HT1080 (cell line): ENCODE data around the gene ALDH4A1. TPM values are rescaled to one million over a fixed set of nuclear protein-coding genes. Genes with fewer than 3 reads are reported as not detected.
A peak's percentile ranks its signal among the peaks of the same experiment; 100 is the strongest.

Experiments used
- DNase-seq: peaks from one replicate; pipeline ENCODE4 v3.0.0-alpha.2; 2015; ENCODE audit warnings: low read depth
- total RNA-seq: library from RNA; depleted of rRNA; stranded (reverse); fragments of >200 nt; shearing (Covaris generic); gene quantifications from 2 replicates; pipeline ENCODE4 v1.2.3, GENCODE V29; 2014

Gene ALDH4A1
- total RNA-seq, 1 experiment from 2014 or later, result 2.5 TPM

DNA sequence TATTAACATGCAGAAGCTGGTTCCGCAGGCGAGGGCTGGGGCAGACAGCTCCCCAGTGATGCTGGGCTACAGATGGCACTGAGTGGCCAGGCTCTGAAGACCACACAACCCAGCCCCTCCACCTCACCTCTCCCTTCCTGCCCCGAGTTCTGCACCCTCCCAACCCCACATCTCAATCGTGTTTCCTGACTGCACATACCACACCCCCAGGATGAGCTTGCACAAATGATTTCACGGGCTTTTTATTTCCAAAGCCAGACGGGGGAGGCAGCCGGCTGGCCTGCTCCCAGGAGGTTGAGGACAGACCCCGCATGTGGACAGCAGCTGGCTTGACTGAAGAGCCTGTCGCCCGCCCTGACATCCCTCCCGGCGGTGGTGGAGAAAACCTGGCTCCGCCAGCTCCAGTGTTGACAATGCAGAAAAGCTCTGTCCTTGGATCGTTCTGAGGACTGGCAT, 21.4 kb upstream of the ALDH4A1 start:
- no peak for DNase-seq

DNA sequence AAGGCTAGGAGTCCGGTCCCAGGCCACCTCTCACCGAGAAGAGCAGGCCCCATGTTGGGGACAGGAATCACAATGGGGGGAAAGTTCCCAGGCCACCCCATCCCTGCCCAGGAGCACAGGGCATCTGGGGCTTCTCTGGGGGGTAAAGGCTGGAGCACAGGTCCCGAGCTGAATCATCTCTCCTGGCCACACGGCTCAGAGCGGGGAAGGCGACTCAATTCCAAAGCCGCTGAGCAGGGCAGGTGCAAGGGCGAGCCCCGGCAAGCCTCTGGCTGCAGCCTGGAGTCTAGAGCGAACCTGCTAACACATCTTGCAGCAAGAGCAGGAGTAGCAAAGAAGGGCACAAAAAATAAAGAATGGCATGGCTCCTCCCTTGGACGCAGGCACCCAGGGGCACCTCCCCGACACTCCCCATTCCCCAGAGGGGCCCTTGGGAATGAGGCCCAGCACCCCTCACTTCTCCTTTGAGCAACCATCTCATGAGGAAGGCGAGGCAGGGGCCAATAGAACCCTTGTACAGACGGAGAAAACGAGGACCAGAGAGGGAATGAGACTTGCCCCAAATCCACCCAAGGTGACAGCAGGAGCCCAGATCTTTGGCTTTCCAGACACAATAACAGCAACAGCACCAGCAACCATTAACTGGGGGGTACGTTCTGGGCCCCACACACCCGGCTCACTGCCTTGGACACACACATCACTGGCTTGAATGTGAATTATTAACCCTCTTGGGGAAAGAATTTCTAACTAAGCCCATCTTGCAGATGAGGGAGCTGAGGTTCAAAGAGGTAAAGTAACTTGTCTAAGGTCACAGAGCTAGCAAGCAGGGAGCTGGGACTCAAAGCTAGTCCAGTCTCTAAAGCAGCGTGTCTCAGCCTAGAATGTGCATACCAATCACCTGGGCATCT, 20.7 kb upstream of the ALDH4A1 start:
- DNase-seq, result no peak

DNA sequence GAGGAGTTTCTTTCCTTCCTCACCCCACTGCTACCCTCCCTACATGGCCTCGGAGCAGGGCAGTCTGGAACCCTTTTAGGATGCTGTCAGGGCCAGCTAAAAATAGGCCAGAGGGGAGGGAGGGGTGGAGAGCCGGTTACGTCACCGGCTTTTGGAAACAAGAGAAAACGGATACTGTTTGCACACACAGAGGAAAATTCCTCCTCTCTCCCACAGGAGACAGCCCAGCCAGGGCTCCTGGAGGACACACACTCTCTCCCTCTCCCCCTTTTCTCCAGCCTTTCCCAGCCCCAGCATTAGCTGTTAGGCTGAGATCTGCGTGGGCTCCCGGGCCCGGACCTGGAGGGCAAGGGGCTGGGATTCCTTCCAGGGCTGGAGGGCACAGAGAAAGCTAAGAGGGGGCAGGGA, 20.0 kb upstream of the ALDH4A1 start:
- peak; percentile 75 for DNase-seq

- no peak for DNase-seq
Measured at GRCh38 chr1:18921516-18922251, 19.3 kb upstream of the ALDH4A1 start.

DNA sequence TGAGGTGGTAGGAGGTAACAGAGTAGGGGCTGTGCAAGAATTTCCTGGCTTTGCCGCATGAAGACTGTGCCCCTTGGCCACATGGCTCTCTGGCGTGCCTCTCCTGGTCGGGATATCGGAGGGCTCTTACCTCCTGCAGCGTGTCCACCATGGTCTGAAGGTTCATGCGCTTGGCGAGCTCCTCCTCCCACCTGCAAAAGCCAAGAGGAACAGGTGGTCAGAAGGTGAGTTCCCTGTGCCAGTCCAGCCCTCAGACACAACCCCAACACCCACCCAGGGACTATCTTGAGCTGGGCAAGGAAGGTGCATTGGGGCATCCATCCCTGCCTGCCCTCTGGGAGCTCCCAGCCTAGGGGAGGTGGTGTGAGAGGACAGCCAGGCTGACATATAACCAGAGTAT, 18.6 kb upstream of the ALDH4A1 start:
- DNase-seq, result no peak

DNA sequence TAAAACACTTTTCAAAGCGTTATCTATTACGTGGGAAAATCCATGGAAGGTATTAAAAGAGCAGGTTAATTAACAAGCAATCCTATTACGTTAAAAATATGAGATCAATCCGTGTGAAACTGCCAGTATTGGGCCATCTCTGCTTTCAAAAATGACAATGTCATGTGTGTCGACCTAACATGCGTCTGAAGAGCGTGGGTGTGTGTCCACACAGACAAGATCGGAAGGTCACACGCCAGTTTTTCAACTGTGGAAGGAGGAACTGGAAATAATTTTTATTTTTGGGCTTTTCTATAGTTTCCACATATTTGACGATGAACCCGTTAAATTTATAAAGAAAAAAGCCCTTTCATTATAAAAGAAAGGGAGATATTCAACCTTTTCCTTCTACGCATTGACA, 17.6 kb upstream of the ALDH4A1 start:
- DNase-seq, result no peak

- no peak for DNase-seq
Measured at GRCh38 chr1:18919197-18919905, 17.0 kb upstream of the ALDH4A1 start.

GRCh38 chr1:18918417-18918816, 16.1 kb upstream of the ALDH4A1 start:
- DNase-seq, result no peak

GRCh38 chr1:18917071-18917799, 14.9 kb upstream of the ALDH4A1 start:
- no peak for DNase-seq

- no peak for DNase-seq
Measured at GRCh38 chr1:18915341-18915740, 13.0 kb upstream of the ALDH4A1 start.

DNA sequence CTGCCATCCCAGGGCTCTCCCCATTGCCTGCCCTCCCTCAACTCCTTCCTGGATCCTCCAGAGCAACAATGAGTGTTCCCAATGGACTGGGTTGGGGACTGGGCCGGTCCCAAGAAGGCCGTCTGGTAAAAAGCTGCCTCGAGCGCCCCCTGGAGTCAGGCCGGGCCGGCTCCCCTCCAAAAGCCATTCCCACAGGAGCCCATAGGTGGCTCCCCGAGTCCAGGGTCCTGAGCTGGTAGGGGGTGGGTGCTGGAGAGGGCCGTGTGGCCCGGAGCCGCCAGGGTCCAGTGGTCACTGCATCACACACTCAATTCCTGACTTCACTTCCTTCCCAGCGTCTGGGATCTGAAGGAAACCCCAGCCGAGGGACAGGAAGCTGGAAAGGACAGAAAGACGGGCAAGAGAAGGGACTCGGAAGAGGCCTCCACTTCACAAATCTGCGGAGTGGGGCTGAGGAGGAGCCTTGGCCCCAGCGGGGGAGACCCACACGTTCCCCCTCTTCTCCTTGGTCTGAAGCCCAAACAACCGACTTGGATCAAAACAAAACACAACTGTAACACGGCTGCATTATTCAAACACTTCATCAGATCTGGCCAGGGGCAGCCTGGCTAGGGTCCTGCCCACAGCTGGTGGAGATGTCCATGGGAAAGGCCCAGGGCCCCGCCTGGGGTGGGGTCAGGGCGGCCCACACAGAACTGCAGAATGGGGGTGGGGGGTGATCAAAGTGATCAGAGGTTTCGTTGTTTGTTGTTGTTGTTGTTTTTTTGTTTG, 10.9 kb upstream of the ALDH4A1 start:
- DNase-seq, result peak; percentile 85

- DNase-seq, result no peak
Measured at GRCh38 chr1:18912550-18912949, 10.2 kb upstream of the ALDH4A1 start.

GRCh38 chr1:18908911-18909771, 6.8 kb upstream of the ALDH4A1 start:
- no peak for DNase-seq

GRCh38 chr1:18907917-18908845, 5.8 kb upstream of the ALDH4A1 start:
- DNase-seq, result no peak

DNA sequence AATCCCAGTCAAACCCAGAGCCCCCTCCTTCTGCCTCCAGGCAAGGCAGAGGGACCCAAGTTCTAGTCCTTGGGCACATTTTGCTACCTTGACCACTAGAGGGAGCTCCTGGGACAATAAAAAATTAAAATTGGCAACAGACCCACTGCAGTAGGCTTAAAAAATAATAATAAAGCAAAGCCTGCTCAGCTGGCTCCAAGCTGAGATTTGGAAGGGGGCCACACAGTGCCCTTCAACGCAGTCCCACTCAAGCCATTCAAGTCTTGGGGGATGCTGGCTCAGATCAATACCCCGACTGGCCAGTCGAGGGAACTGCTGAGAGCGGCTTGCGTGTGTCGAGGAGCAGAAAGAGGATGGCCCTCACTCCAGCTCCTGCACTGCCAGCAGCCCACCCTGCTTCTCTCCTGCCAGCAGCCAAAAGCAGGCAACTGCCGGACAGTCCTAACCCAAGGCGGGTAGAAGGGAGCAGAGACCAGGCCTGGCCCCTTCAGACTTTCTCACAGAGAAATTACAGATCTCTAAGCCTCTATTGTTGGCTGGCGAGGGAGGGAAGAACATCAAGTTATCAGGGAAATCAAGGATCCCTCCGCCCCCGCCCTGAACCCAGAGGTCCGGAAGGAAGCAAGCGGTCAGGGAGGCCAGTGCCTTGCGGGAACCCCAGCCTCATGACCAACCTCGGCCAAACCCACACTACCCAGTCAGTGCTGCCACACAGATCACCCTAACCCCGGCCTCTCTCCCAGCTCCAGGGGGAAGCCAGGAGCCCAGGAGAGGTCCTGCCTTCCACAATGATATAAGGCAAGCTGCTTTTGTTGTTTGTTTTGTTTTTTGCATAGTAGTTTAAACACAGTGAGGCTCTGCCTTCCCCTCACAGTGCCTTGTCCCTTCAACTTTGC, 4.9 kb upstream of the ALDH4A1 start:
- DNase-seq, result peak; percentile 66

- no peak for DNase-seq
Measured at GRCh38 chr1:18903291-18903756, 969 bp upstream of the ALDH4A1 start.

DNA sequence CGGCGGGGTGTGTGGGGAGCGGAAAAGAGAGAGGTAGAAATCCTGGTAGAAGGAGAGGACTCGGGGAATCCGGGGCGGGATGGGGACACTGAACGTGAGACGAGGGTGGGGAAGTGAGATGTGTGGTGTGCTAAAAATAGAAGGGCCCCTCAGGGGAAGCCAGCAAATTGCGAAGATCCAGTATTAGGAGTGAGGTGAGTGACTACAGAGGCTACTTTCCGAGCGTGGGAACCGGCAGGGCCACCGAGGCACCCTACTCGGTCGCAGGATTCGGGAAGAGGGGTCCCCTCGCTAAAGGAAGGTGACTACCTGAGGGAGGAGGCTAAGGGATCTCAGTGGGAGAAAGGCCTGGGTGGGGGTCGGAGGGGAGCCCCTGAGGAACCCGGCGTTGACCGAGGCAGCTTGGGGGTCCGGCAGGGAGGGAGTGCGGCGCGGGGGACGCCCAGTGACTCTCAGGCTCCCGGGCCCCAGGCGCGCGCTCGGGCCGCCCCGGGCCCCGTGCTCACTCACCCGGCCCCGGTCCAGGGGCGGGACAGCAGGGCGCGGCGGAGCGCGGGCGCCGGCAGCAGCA, 318 bp downstream of the ALDH4A1 start:
- DNase-seq, result no peak
